GM12801 (cell line): ENCODE results near the gene NUBPL.

ENCODE experiments used
- CTCF ChIP-seq: IDR thresholded peaks from one replicate; pipeline ENCODE4 v1.5.1; 2011; ENCODE audit warnings: control low read depth; ENCODE audit not compliant: insufficient read length; ENCODE audit errors: extremely low read depth

NUBPL gene

GRCh38 chr14:31802838-31803237, 241.6 kb downstream of the NUBPL start:
- TF ChIP-seq CTCF: no peak

GRCh38 chr14:31806249-31806648, 245.0 kb downstream of the NUBPL start:
- TF ChIP-seq CTCF: no peak

- TF ChIP-seq CTCF: no peak
These were observed 258.1 kb downstream of the NUBPL start for GRCh38 chr14:31819281-31819680.

- no peak for TF ChIP-seq CTCF
These were observed 264.3 kb downstream of the NUBPL start for GRCh38 chr14:31825459-31825858.

- no peak for TF ChIP-seq CTCF
These were observed 266.1 kb downstream of the NUBPL start for GRCh38 chr14:31827325-31827724.

- TF ChIP-seq CTCF: no peak
These were observed 268.0 kb downstream of the NUBPL start for GRCh38 chr14:31828946-31829868.

GRCh38 chr14:31834616-31835015, 273.4 kb downstream of the NUBPL start:
- TF ChIP-seq CTCF: no peak
